A673 (cell line): ENCODE results near the gene EML2. TPM values are rescaled to one million over a fixed set of nuclear protein-coding genes. Genes with fewer than 3 reads are reported as not detected.
A peak's percentile ranks its signal among the peaks of the same experiment; 100 is the strongest.

Experiments used
- BruUV-seq: library from RNA; stranded (reverse); fragments of 400-500 nt; replicated peaks from 2 replicates; lab custom pipeline; 2021; lab: Mats Ljungman, UMichigan
- CTCF ChIA-PET: fragments of 300-600 bp; sonication (Branson Sonifier 250); formaldehyde crosslinking; loops from one replicate; lab custom pipeline; 2022; ENCODE audit warnings: antibody characterized with exemption; lab: Charles Lee
- POLR2A ChIA-PET: fragments of 300-600 bp; sonication (Branson Sonifier 250); formaldehyde crosslinking; loops from one replicate; lab custom pipeline; 2022; ENCODE audit warnings: antibody characterized with exemption; ENCODE audit not compliant: low non-redundant PET; lab: Charles Lee
- DNase-seq: peaks from one replicate; pipeline ENCODE4 v3.0.0-alpha.2; 2015; ENCODE audit warnings: low spot score
- H3K27ac ChIP-seq: fragments of 200-600 bp; sonication (generic); 2 replicates; pipeline ENCODE4 v1.5.1; 2016; ENCODE audit warnings: mixed run types, low read depth, mild to moderate bottlenecking, mixed read lengths, antibody characterized with exemption, low read length; ENCODE audit not compliant: poor library complexity, severe bottlenecking
- H3K27me3 ChIP-seq: fragments of 200-600 bp; sonication (generic); replicated peaks from 2 replicates; pipeline ENCODE4 v1.6.1; 2017; ENCODE audit warnings: mixed run types, low read depth, mild to moderate bottlenecking, mixed read lengths, antibody characterized with exemption, low read length; ENCODE audit not compliant: insufficient read depth, poor library complexity
- H3K36me3 ChIP-seq: fragments of 200-600 bp; sonication (generic); 2 replicates; pipeline ENCODE4 v1.6.1; 2016; ENCODE audit warnings: mixed run types, mild to moderate bottlenecking, mixed read lengths, antibody characterized with exemption, low read length; ENCODE audit not compliant: insufficient read depth, poor library complexity, severe bottlenecking
- H3K4me1 ChIP-seq: fragments of 200-600 bp; sonication (generic); 2 replicates; pipeline ENCODE4 v1.6.1; 2017; ENCODE audit warnings: mixed run types, mild to moderate bottlenecking, mixed read lengths, antibody characterized with exemption, low read length; ENCODE audit not compliant: insufficient read depth, poor library complexity, severe bottlenecking
- H3K4me3 ChIP-seq: fragments of 200-600 bp; sonication (generic); 2 replicates; pipeline ENCODE4 v1.5.1; 2016; ENCODE audit warnings: low read depth, mixed run types, mild to moderate bottlenecking, mixed read lengths, low read length; ENCODE audit not compliant: poor library complexity, severe bottlenecking
- H3K9me3 ChIP-seq: fragments of 200-600 bp; sonication (generic); 2 replicates; pipeline ENCODE4 v1.6.1; 2016; ENCODE audit warnings: mixed run types, low read depth, mild to moderate bottlenecking, mixed read lengths, antibody characterized with exemption, low read length; ENCODE audit not compliant: poor library complexity, severe bottlenecking
- CTCF ChIP-seq: fragments of 300-800, 200-600 bp; sonication (generic); conservative IDR thresholded peaks from 2 replicates; pipeline ENCODE4 v1.5.1; 2017; ENCODE audit warnings: low read depth, mild to moderate bottlenecking, antibody characterized with exemption, low read length, moderate library complexity, mixed read lengths
- EZH2 ChIP-seq: fragments of 200-600 bp; sonication (generic); IDR thresholded peaks from 2 replicates; pipeline ENCODE4 v1.6.1; 2017; ENCODE audit warnings: borderline replicate concordance, low read depth, mild to moderate bottlenecking, mixed read lengths, antibody characterized with exemption, low read length; ENCODE audit not compliant: poor library complexity, severe bottlenecking
- intact Hi-C: fragments of 100-400 bp; cut with micrococcal nuclease; formaldehyde crosslinking; loops from one replicate; pipeline ENCODE4 v1.10.0; 2022; ENCODE audit not compliant: unreplicated experiment
- microRNA-seq: library from miRNA; unstranded; fragments of <30 nt; microRNA quantifications from one replicate; pipeline ENCODE4 v1.2.0, GENCODE V29; 2021
- total RNA-seq: library from RNA; stranded (reverse); gene quantifications from 2 replicates; pipeline ENCODE4 v1.2.3, GENCODE V29; 2021

The EML2 gene
- total RNA-seq, 1 experiment from 2014 or later = 17.0 TPM

GRCh38 chr19:45560686-45561085 lies 78.5 kb downstream of the EML2 start:
- Histone ChIP-seq H3K4me3 (no peak overlapping the region), H3K9me3 (no peaks in the 10 kb centered on the region), H3K36me3 (no peaks in the 10 kb centered on the region), H3K27me3 (no peaks in the 10 kb centered on the region), H3K4me1 (no peaks in the 10 kb centered on the region), H3K27ac (no peak overlapping the region)
- ChIA-PET CTCF (no interaction called here), POLR2A (no interaction called here)
- intact Hi-C loops = no loop called here
- BruUV-seq = no TSS peak
- DNase-seq = no peak
- TF ChIP-seq CTCF = no peak
- no peak for TF ChIP-seq EZH2

- no peak for TF ChIP-seq EZH2
- TF ChIP-seq CTCF = no peak
- H3K36me3 ChIP-seq = no peaks in the 10 kb centered on the region
- no peak overlapping the region for H3K27ac ChIP-seq
- no peaks in the 10 kb centered on the region for H3K27me3 ChIP-seq
- no peak for DNase-seq
- POLR2A ChIA-PET = no interaction called here
- CTCF ChIA-PET = no interaction called here
- no peaks in the 10 kb centered on the region for H3K9me3 ChIP-seq
- no peaks in the 10 kb centered on the region for H3K4me1 ChIP-seq
- no peak overlapping the region for H3K4me3 ChIP-seq
- intact Hi-C loops = no loop called here
- no TSS peak for BruUV-seq
Measured at GRCh38 chr19:45560038-45560437, 79.2 kb downstream of the EML2 start.

Small RNAs within 50 kb of the gene (microRNA-seq; reads per million reads assigned to microRNA genes)
- gene MIR330 = 345 reads per million, percentile 74 among the genes with 10 or more reads in this experiment
- not detected for gene MIR642A
- gene MIR642B = not detected

Other genes starting within 250 kb of the EML2 start
- 5.5 and 8.1 TPM in 2 replicates for gene PPP1R13L, start 234.3 kb downstream of the EML2 start, total RNA-seq
- gene POLR1G, start 232.8 kb downstream of the EML2 start, total RNA-seq = 23.2 and 30.1 TPM in 2 replicates
- gene ERCC1, start 215.5 kb downstream of the EML2 start, total RNA-seq = 158 and 165 TPM in 2 replicates
- gene FOSB, start 171.4 kb downstream of the EML2 start, total RNA-seq = 1.0 and 1.9 TPM in 2 replicates
- 6.6 and 9.1 TPM in 2 replicates for gene RTN2, start 142.3 kb downstream of the EML2 start, total RNA-seq
- gene PPM1N, start 141.0 kb downstream of the EML2 start, total RNA-seq = 0.80 and 1.6 TPM in 2 replicates
- 89.6 and 102 TPM in 2 replicates for gene VASP, start 131.9 kb downstream of the EML2 start, total RNA-seq
- gene OPA3, start 54.6 kb downstream of the EML2 start, total RNA-seq = 13.5 and 15.2 TPM in 2 replicates
- gene GPR4, start 37.2 kb downstream of the EML2 start, total RNA-seq = not detected in 2 replicates
- 0.45 and 1.0 TPM in 2 replicates for gene GIPR, start 28.8 kb upstream of the EML2 start, total RNA-seq
- gene SNRPD2, start 52.6 kb upstream of the EML2 start, total RNA-seq = 590 and 597 TPM in 2 replicates
- gene QPCTL, start 53.3 kb upstream of the EML2 start, total RNA-seq = 12.8 and 17.4 TPM in 2 replicates
- 18.8 and 24.3 TPM in 2 replicates for gene FBXO46, start 91.5 kb upstream of the EML2 start, total RNA-seq
- not detected in 2 replicates for gene MEIOSIN, start 94.0 kb upstream of the EML2 start, total RNA-seq
- gene SIX5, start 129.9 kb upstream of the EML2 start, total RNA-seq = 23.6 and 26.7 TPM in 2 replicates
- 79.9 and 82.0 TPM in 2 replicates for gene DMPK, start 143.1 kb upstream of the EML2 start, total RNA-seq
- gene DMWD, start 153.4 kb upstream of the EML2 start, total RNA-seq = 79.2 and 86.7 TPM in 2 replicates
- 0.15 and 0.19 TPM in 2 replicates for gene RSPH6A, start 175.9 kb upstream of the EML2 start, total RNA-seq
- 85.5 and 92.4 TPM in 2 replicates for gene SYMPK, start 223.8 kb upstream of the EML2 start, total RNA-seq
- not detected in 2 replicates for gene FOXA3, start 224.9 kb upstream of the EML2 start, total RNA-seq
- 29.7 and 34.5 TPM in 2 replicates for gene IRF2BP1, start 246.7 kb upstream of the EML2 start, total RNA-seq